ENCODE data around the gene SLC46A2. TPM values are rescaled to one million over a fixed set of nuclear protein-coding genes. Genes with fewer than 3 reads are reported as not detected.

Gene SLC46A2
- polyA plus RNA-seq, 2 donors: 1.0 to 1.6 TPM

DNA sequence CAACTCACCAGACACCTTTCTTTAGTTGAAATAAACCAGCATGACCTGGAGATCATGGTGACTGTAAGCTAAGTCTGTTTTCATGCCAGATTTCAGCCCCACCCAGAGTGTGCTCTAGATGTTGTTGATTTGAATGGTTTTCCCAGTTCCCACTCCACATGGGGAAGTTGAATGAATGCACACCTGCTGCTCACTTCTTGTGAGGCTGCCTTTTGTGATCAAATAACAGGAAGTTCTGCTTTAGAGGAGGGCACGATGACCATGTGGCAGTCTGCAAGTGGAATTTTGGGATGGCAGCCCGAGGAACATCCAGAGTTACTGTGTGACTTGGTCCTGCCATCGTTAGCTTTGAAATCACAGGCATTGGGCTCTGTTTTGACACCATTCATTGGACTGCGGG is 18.7 kb downstream of the SLC46A2 start:
- Histone ChIP-seq H3K27ac (ENCODE audit: low read depth in 2 of 2, low read length in 1 of 2) (peak overlapping the region in 1 of 2 donors; percentile 19), H3K9me3 (ENCODE audit: control insufficient read depth in 2 of 2, insufficient read depth in 1 of 2, low read depth in 1 of 2, low read length in 1 of 2) (no peaks in the 10 kb centered on the region), H3K4me1 (ENCODE audit: control insufficient read depth in 2 of 2, insufficient read depth in 2 of 2, low read length in 1 of 2) (peaks cover 0 to 5% of the 10 kb centered on the region in 2 donors), H3K36me3 (ENCODE audit: control insufficient read depth in 2 of 2, insufficient read depth in 2 of 2, low read length in 1 of 2) (peaks cover 0 to 10% of the 10 kb centered on the region in 2 donors), H3K27me3 (ENCODE audit: control insufficient read depth in 1 of 2, insufficient read depth in 2 of 2, low read length in 2 of 2) (no peaks in the 10 kb centered on the region), H3K4me3 (ENCODE audit: low read depth in 1 of 2, low read length in 2 of 2) (no peak overlapping the region)
- 64 to 70% methylated on average over 4 of the region's 4 CpGs for WGBS, 2 donors

DNA sequence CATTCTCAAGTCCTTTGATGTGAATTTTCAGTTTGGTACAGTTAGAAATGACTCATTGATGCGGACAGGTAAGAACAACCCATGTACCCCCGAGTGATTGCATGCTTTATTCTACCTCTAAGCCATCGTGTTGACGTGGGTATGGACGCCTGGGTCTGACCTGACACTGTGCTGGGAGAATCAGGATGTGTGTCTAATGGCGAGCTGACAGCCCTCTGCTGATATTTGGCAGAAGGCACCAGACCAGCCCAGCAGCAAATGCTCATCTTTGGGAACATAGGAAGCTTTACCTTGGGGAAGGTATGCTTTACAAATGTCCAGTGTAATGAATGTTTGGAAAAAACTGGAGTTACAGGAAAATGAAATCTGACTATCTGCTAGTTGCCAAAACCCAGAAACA is 20.1 kb downstream of the SLC46A2 start:
- WGBS, 2 donors: 86 to 87% methylated on average over 6 of the region's 6 CpGs
- Histone ChIP-seq H3K9me3 (ENCODE audit: control insufficient read depth in 2 of 2, insufficient read depth in 1 of 2, low read depth in 1 of 2, low read length in 1 of 2) (no peaks in the 10 kb centered on the region), H3K4me3 (ENCODE audit: low read depth in 1 of 2, low read length in 2 of 2) (no peak overlapping the region), H3K27ac (ENCODE audit: low read depth in 2 of 2, low read length in 1 of 2) (no peak overlapping the region), H3K36me3 (ENCODE audit: control insufficient read depth in 2 of 2, insufficient read depth in 2 of 2, low read length in 1 of 2) (peaks cover 0 to 10% of the 10 kb centered on the region in 2 donors), H3K4me1 (ENCODE audit: control insufficient read depth in 2 of 2, insufficient read depth in 2 of 2, low read length in 1 of 2) (peaks cover 0 to 6% of the 10 kb centered on the region in 2 donors), H3K27me3 (ENCODE audit: control insufficient read depth in 1 of 2, insufficient read depth in 2 of 2, low read length in 2 of 2) (no peaks in the 10 kb centered on the region)

GRCh38 chr9:112869917-112870316 is 20.8 kb downstream of the SLC46A2 start:
- H3K27me3 ChIP-seq (ENCODE audit: control insufficient read depth in 1 of 2, insufficient read depth in 2 of 2, low read length in 2 of 2): no peaks in the 10 kb centered on the region
- WGBS, 2 donors: 88% methylated on average over 5 of the region's 5 CpGs
- H3K4me1 ChIP-seq (ENCODE audit: control insufficient read depth in 2 of 2, insufficient read depth in 2 of 2, low read length in 1 of 2): peaks cover 0 to 6% of the 10 kb centered on the region in 2 donors
- no peak overlapping the region for H3K4me3 ChIP-seq (ENCODE audit: low read depth in 1 of 2, low read length in 2 of 2)
- no peaks in the 10 kb centered on the region for H3K9me3 ChIP-seq (ENCODE audit: control insufficient read depth in 2 of 2, insufficient read depth in 1 of 2, low read depth in 1 of 2, low read length in 1 of 2)
- H3K36me3 ChIP-seq (ENCODE audit: control insufficient read depth in 2 of 2, insufficient read depth in 2 of 2, low read length in 1 of 2): peaks cover 0 to 12% of the 10 kb centered on the region in 2 donors
- H3K27ac ChIP-seq (ENCODE audit: low read depth in 2 of 2, low read length in 1 of 2): no peak overlapping the region

DNA sequence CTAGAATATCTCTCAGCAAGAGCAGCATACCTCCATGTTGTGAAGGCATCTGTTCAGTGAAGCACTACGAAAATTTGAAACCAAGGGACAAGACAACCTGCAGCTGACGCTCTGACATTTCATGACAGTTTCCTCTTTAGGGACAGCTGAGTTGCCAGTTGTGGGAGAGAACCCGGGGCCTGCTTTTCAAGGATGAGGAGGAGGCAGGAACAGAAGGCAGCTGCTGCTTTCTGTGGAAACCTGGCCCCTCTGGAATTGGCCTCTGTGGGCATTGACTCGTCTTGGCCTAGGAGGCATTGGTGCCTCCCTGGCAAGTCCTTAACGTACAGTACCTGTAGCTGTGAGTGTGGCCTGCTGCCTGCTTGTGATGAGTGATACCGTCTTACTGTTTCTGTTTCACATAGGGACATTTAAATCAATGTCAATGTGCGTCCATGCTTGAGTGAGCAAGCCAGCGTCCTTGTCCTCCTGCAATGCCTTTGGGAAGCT is 21.6 kb downstream of the SLC46A2 start:
- Histone ChIP-seq H3K9me3 (ENCODE audit: control insufficient read depth in 2 of 2, insufficient read depth in 1 of 2, low read depth in 1 of 2, low read length in 1 of 2) (no peaks in the 10 kb centered on the region), H3K36me3 (ENCODE audit: control insufficient read depth in 2 of 2, insufficient read depth in 2 of 2, low read length in 1 of 2) (peaks cover 0 to 17% of the 10 kb centered on the region in 2 donors), H3K27ac (ENCODE audit: low read depth in 2 of 2, low read length in 1 of 2) (peak overlapping the region; percentile 79 to 81), H3K27me3 (ENCODE audit: control insufficient read depth in 1 of 2, insufficient read depth in 2 of 2, low read length in 2 of 2) (no peaks in the 10 kb centered on the region), H3K4me3 (ENCODE audit: low read depth in 1 of 2, low read length in 2 of 2) (no peak overlapping the region), H3K4me1 (ENCODE audit: control insufficient read depth in 2 of 2, insufficient read depth in 2 of 2, low read length in 1 of 2) (peaks cover 0 to 6% of the 10 kb centered on the region in 2 donors)
- 66 to 68% methylated on average over 8 of the region's 8 CpGs for WGBS, 2 donors

DNA sequence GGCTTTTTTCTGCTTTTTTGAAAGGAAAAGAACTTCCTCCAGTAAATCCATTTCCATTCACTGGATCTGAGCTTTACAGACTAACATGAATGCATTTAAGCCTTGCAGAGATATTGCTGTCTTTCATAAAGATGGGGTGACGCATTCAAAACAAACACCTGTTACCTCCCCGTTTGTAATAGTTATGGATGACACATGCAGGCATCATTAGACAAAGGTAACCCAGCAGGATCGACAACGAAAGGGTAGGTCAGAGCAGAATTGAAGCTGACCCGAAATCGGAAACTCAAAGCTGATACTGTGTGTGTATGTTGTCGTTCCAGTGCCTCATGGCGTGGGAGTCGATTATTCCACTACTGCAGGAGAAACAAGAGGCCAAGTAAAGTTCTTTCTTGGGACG is 22.2 kb downstream of the SLC46A2 start:
- Histone ChIP-seq H3K27ac (ENCODE audit: low read depth in 2 of 2, low read length in 1 of 2) (peak overlapping the region; percentile 81 to 83), H3K4me1 (ENCODE audit: control insufficient read depth in 2 of 2, insufficient read depth in 2 of 2, low read length in 1 of 2) (peaks cover 0 to 6% of the 10 kb centered on the region in 2 donors), H3K9me3 (ENCODE audit: control insufficient read depth in 2 of 2, insufficient read depth in 1 of 2, low read depth in 1 of 2, low read length in 1 of 2) (no peaks in the 10 kb centered on the region), H3K27me3 (ENCODE audit: control insufficient read depth in 1 of 2, insufficient read depth in 2 of 2, low read length in 2 of 2) (no peaks in the 10 kb centered on the region), H3K4me3 (ENCODE audit: low read depth in 1 of 2, low read length in 2 of 2) (no peak overlapping the region), H3K36me3 (ENCODE audit: control insufficient read depth in 2 of 2, insufficient read depth in 2 of 2, low read length in 1 of 2) (peaks cover 0 to 17% of the 10 kb centered on the region in 2 donors)
- 84 to 86% methylated on average over 10 of the region's 10 CpGs for WGBS, 2 donors

DNA sequence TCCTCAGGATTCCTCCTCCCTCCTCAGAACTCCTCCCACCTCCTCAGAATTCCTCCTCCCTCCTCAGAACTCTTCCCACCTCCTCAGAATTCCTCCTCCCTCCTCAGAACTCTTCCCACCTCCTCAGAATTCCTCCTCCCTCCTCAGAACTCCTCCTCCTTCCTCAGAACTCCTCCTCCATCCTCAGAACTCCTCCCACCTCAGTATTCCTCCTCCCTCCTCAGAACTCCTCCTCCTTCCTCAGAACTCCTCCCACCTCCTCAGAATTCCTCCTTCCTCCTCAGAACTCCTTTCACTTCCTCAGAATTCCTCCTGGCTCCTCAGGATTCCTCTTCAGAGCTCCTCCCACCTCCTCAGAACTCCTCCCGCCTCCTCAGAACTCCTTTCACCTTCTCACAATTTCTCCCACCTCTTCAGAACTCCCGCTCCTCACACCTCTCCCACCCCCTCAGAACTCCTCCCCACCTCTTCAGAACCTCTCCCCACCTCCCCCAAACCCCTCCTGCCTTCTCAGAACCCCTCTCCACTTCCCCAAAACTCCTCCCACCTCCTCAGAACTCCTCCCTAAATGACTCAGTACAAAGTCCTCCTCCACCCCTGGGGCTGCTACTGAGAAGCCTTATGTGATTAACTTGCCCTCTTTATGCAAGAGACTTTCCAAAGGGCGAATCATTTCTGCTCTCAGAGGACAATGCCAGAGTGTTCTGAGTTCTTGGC is 23.2 kb downstream of the SLC46A2 start:
- peaks cover 0 to 17% of the 10 kb centered on the region in 2 donors for H3K36me3 ChIP-seq (ENCODE audit: control insufficient read depth in 2 of 2, insufficient read depth in 2 of 2, low read length in 1 of 2)
- H3K4me3 ChIP-seq (ENCODE audit: low read depth in 1 of 2, low read length in 2 of 2): no peak overlapping the region
- H3K4me1 ChIP-seq (ENCODE audit: control insufficient read depth in 2 of 2, insufficient read depth in 2 of 2, low read length in 1 of 2): peaks cover 0 to 6% of the 10 kb centered on the region in 2 donors
- WGBS, 2 donors: 49 to 50% methylated on average over 3 of the region's 3 CpGs
- peak overlapping the region; percentile 62 to 83 for H3K27ac ChIP-seq (ENCODE audit: low read depth in 2 of 2, low read length in 1 of 2)
- H3K27me3 ChIP-seq (ENCODE audit: control insufficient read depth in 1 of 2, insufficient read depth in 2 of 2, low read length in 2 of 2): no peaks in the 10 kb centered on the region
- H3K9me3 ChIP-seq (ENCODE audit: control insufficient read depth in 2 of 2, insufficient read depth in 1 of 2, low read depth in 1 of 2, low read length in 1 of 2): no peaks in the 10 kb centered on the region

GRCh38 chr9:112866662-112867274 is 23.9 kb downstream of the SLC46A2 start:
- Histone ChIP-seq H3K9me3 (ENCODE audit: control insufficient read depth in 2 of 2, insufficient read depth in 1 of 2, low read depth in 1 of 2, low read length in 1 of 2) (no peaks in the 10 kb centered on the region), H3K27me3 (ENCODE audit: control insufficient read depth in 1 of 2, insufficient read depth in 2 of 2, low read length in 2 of 2) (no peaks in the 10 kb centered on the region), H3K4me1 (ENCODE audit: control insufficient read depth in 2 of 2, insufficient read depth in 2 of 2, low read length in 1 of 2) (peaks cover 0 to 6% of the 10 kb centered on the region in 2 donors), H3K4me3 (ENCODE audit: low read depth in 1 of 2, low read length in 2 of 2) (no peak overlapping the region), H3K36me3 (ENCODE audit: control insufficient read depth in 2 of 2, insufficient read depth in 2 of 2, low read length in 1 of 2) (peaks cover 0 to 17% of the 10 kb centered on the region in 2 donors), H3K27ac (ENCODE audit: low read depth in 2 of 2, low read length in 1 of 2) (peak overlapping the region in 1 of 2 donors; percentile 35)
- WGBS, 2 donors: 96 to 100% methylated on average over 1 of the region's 1 CpG

GRCh38 chr9:112864982-112865381 is 25.7 kb downstream of the SLC46A2 start:
- peaks cover 0 to 6% of the 10 kb centered on the region in 2 donors for H3K4me1 ChIP-seq (ENCODE audit: control insufficient read depth in 2 of 2, insufficient read depth in 2 of 2, low read length in 1 of 2)
- H3K27me3 ChIP-seq (ENCODE audit: control insufficient read depth in 1 of 2, insufficient read depth in 2 of 2, low read length in 2 of 2): no peaks in the 10 kb centered on the region
- H3K36me3 ChIP-seq (ENCODE audit: control insufficient read depth in 2 of 2, insufficient read depth in 2 of 2, low read length in 1 of 2): peaks cover 0 to 14% of the 10 kb centered on the region in 2 donors
- WGBS, 2 donors: 96 to 98% methylated on average over 7 of the region's 7 CpGs
- H3K4me3 ChIP-seq (ENCODE audit: low read depth in 1 of 2, low read length in 2 of 2): no peak overlapping the region
- no peak overlapping the region for H3K27ac ChIP-seq (ENCODE audit: low read depth in 2 of 2, low read length in 1 of 2)
- no peaks in the 10 kb centered on the region for H3K9me3 ChIP-seq (ENCODE audit: control insufficient read depth in 2 of 2, insufficient read depth in 1 of 2, low read depth in 1 of 2, low read length in 1 of 2)

GRCh38 chr9:112864403-112864802 is 26.3 kb downstream of the SLC46A2 start:
- no peaks in the 10 kb centered on the region for H3K9me3 ChIP-seq (ENCODE audit: control insufficient read depth in 2 of 2, insufficient read depth in 1 of 2, low read depth in 1 of 2, low read length in 1 of 2)
- WGBS, 2 donors: 60 to 64% methylated on average over 3 of the region's 3 CpGs
- H3K27me3 ChIP-seq (ENCODE audit: control insufficient read depth in 1 of 2, insufficient read depth in 2 of 2, low read length in 2 of 2): no peaks in the 10 kb centered on the region
- H3K36me3 ChIP-seq (ENCODE audit: control insufficient read depth in 2 of 2, insufficient read depth in 2 of 2, low read length in 1 of 2): peaks cover 0 to 14% of the 10 kb centered on the region in 2 donors
- peaks cover 0 to 6% of the 10 kb centered on the region in 2 donors for H3K4me1 ChIP-seq (ENCODE audit: control insufficient read depth in 2 of 2, insufficient read depth in 2 of 2, low read length in 1 of 2)
- H3K4me3 ChIP-seq (ENCODE audit: low read depth in 1 of 2, low read length in 2 of 2): no peak overlapping the region
- no peak overlapping the region for H3K27ac ChIP-seq (ENCODE audit: low read depth in 2 of 2, low read length in 1 of 2)

Measured in esophagus (tissue), 2 donors.